Measurements from ENCODE around the gene CRADD. TPM values are rescaled to one million over a fixed set of nuclear protein-coding genes. Genes with fewer than 3 reads are reported as not detected.

Gene CRADD
- total RNA-seq, 1 donor from 2014 or later: 19.1 TPM

GRCh38 chr12:93671044-93671443, 6.1 kb upstream of the CRADD start:
- no peak for TF ChIP-seq CTCF (IDR thresholded peaks at IDR 0.05; ENCODE audit: insufficient read depth, low read length, poor library complexity, severe bottlenecking)
- Histone ChIP-seq H3K36me3 (ENCODE audit: control insufficient read depth, insufficient read depth, low read length) (no peaks in the 10 kb centered on the region), H3K27me3 (ENCODE audit: control insufficient read depth, insufficient read depth, low read length) (no peaks in the 10 kb centered on the region), H3K4me3 (ENCODE audit: low read depth, low read length) (no peak overlapping the region)
- no peak for DNase-seq (ENCODE audit: low read depth)

GRCh38 chr12:93673084-93673483, 4.1 kb upstream of the CRADD start:
- no peaks in the 10 kb centered on the region for H3K27me3 ChIP-seq (ENCODE audit: control insufficient read depth, insufficient read depth, low read length)
- no peaks in the 10 kb centered on the region for H3K36me3 ChIP-seq (ENCODE audit: control insufficient read depth, insufficient read depth, low read length)
- H3K4me3 ChIP-seq (ENCODE audit: low read depth, low read length): no peak overlapping the region
- TF ChIP-seq CTCF (IDR thresholded peaks at IDR 0.05; ENCODE audit: insufficient read depth, low read length, poor library complexity, severe bottlenecking): no peak
- DNase-seq (ENCODE audit: low read depth): no peak

GRCh38 chr12:93674386-93674785, 2.8 kb upstream of the CRADD start:
- DNase-seq (ENCODE audit: low read depth): no peak
- TF ChIP-seq CTCF (IDR thresholded peaks at IDR 0.05; ENCODE audit: insufficient read depth, low read length, poor library complexity, severe bottlenecking): no peak
- H3K36me3 ChIP-seq (ENCODE audit: control insufficient read depth, insufficient read depth, low read length): no peaks in the 10 kb centered on the region
- no peak overlapping the region for H3K4me3 ChIP-seq (ENCODE audit: low read depth, low read length)
- H3K27me3 ChIP-seq (ENCODE audit: control insufficient read depth, insufficient read depth, low read length): no peaks in the 10 kb centered on the region

- H3K27me3 ChIP-seq (ENCODE audit: control insufficient read depth, insufficient read depth, low read length): no peaks in the 10 kb centered on the region
- H3K36me3 ChIP-seq (ENCODE audit: control insufficient read depth, insufficient read depth, low read length): no peaks in the 10 kb centered on the region
- peak overlapping the region; percentile 56 for H3K4me3 ChIP-seq (ENCODE audit: low read depth, low read length)
- no peak for TF ChIP-seq CTCF (IDR thresholded peaks at IDR 0.05; ENCODE audit: insufficient read depth, low read length, poor library complexity, severe bottlenecking)
- no peak for DNase-seq (ENCODE audit: low read depth)
These were observed 574 bp upstream of the CRADD start for GRCh38 chr12:93676408-93677194.

- no peak for DNase-seq (ENCODE audit: low read depth)
- Histone ChIP-seq H3K27me3 (ENCODE audit: control insufficient read depth, insufficient read depth, low read length) (no peaks in the 10 kb centered on the region), H3K36me3 (ENCODE audit: control insufficient read depth, insufficient read depth, low read length) (no peaks in the 10 kb centered on the region), H3K4me3 (ENCODE audit: low read depth, low read length) (no peak overlapping the region)
- no peak for TF ChIP-seq CTCF (IDR thresholded peaks at IDR 0.05; ENCODE audit: insufficient read depth, low read length, poor library complexity, severe bottlenecking)
These were observed 1.6 kb downstream of the CRADD start for GRCh38 chr12:93678779-93679178.

Measured in kidney epithelial cell (primary cell).